ENCODE data around the gene DENND2D.

DENND2D gene, protein sequence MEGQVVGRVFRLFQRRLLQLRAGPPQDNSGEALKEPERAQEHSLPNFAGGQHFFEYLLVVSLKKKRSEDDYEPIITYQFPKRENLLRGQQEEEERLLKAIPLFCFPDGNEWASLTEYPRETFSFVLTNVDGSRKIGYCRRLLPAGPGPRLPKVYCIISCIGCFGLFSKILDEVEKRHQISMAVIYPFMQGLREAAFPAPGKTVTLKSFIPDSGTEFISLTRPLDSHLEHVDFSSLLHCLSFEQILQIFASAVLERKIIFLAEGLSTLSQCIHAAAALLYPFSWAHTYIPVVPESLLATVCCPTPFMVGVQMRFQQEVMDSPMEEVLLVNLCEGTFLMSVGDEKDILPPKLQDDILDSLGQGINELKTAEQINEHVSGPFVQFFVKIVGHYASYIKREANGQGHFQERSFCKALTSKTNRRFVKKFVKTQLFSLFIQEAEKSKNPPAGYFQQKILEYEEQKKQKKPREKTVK

DNA sequence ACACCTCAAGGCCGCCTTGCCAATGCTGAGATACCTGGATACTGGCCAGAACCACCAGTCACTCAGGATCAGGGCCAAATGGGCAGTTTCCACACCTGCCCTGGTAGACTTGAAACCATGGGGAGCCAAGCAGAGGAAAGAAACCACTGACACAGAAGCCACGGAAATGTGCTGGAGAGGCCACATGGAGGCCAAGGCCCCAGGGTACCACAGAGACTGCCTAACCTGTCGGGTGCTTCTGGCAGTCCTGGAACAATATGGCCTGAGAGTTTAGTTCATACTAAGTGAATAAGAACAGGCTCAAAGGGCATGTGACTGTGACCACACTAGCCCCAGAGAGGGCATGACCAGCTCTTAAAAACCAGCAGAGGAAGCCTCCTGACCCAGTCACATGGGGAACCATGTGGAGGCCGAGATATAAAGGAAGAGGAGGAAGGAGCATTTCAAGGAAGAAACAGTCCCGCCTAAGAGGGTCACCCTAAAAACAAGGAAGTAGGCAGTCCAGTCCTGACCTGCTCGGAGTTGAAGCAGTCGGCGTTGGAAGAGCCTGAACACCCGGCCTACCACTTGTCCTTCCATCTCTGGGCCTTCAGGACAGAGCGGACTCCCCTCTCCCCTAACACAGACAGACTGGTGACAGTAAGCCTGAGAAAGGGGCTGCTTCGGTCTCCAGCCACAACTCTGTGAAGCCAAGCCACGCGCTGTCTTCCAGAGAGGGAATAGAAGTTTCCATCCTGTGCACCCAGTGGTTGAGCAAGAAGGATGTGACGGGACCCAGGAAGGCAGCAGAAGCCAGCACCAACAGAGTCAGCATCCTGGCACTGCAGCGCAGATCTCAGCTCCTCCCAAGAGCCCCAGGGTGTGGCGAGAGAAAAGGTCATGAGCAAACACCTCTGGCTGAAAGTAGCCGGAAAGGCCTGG, at the start of gene DENND2D:
Gene DENND2D (minus strand): TSS at position 766 of the 921 bp plus-strand sequence. CDS start 187 bp downstream, at position 579.
- DNase-seq: no peak

DNA sequence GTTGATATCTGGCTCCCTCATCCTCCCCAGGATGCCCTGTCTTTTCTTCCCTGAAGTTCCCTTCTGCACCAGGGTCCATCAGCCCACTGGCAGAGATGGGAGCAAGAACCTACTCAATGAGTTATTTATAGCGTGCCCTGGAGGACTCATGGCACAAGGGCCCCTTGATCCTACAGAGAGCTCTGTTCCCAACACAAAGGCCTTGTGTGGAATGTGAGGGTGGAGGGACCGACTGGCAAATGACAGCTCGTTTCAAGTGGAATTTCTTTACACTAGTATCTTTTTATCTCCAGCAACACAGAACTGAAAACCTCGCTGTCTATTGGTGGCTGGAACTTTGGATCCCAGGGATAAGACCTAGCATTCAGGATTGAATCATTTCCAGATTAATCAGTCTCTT, 49.5 kb upstream of the DENND2D start:
- DNase-seq: no peak

DNA sequence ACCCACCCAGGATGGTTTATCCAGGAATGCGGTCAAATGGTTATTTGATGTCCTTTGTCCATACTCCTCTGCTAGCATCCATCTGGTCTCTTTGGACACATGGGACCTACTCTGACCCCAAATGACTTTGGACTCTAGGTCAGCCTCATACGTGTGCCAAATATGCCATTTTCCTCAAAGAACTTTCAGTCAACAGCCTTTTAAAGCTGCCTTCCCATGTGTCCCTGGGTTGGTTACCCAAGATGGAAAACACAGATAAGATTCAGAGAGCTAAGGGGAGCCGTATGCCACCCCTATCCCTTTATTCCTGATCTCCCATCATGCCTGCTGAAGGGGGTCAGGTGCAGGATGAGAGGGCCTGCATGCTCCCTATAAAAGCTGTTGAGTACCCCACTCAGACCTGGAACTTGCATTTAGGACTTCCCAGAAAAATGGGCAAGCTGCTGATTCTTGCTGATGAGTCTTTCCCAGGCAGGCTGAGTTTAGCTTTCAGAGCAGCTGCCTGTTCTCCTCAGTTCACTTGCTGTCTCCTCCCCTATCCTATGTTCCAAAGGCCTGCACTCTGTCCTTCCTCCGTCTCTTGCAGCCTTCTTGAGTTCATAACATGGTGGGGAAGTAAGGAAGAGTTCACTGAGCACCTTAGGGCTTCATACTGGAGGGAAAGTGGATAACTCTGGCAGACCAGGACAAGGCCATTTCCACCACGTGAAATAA, 46.8 kb upstream of the DENND2D start:
- no peak for DNase-seq

DNA sequence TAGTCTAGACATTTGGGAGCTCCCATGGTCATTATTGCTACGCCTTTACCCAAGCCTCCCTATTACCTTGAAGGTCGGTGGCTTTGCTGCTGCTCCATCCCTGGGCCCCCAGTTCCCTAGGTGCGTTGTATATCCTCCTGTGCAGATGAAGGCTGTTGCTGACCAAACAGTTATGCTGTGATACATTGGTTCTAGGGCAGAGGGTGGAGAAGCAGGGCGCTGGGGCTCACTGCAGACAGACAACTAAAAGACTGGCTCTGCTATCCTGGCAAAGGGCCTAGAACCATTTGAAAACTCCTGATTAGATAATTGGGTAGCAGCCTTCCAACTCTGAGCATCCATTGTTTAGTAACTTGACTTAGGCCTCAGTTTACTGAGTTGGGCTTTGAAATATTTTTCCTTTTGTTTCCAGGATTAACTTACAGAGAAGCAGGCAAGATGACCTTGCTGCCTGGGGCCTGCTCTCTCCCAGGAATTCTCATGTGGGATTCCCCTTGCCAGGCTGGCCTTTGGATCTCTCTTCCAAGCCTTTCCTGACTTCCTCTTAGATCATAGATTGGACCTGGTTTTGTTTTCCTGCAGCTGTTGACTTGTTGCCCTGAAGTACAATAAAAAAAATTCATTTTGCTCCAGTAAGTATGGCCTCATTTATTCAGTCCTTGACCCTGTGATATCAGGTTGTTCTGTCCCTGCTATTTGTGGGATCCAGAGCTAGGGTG, 42.5 kb upstream of the DENND2D start:
- DNase-seq: peak; percentile 87 to 88

DNA sequence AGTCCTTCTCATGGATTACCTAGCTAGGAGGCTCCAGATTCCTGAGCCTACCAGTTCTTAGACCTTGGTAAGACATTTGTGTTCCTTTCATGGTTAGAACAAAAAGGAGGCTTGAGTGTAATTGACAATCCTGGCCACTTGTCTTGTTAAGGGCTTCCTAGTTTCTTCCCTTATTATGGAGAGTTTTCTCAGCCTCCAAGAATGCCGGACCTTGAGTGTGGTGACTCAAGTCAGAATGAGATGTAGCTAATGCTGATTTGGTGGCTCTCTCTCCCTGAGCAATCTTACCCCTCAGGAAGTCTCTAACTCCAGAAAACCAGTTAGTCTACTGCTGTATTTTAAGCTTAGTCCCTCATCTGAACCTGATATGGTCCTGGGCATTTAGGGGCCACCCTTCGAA, 41.4 kb upstream of the DENND2D start:
- no peak for DNase-seq

DNA sequence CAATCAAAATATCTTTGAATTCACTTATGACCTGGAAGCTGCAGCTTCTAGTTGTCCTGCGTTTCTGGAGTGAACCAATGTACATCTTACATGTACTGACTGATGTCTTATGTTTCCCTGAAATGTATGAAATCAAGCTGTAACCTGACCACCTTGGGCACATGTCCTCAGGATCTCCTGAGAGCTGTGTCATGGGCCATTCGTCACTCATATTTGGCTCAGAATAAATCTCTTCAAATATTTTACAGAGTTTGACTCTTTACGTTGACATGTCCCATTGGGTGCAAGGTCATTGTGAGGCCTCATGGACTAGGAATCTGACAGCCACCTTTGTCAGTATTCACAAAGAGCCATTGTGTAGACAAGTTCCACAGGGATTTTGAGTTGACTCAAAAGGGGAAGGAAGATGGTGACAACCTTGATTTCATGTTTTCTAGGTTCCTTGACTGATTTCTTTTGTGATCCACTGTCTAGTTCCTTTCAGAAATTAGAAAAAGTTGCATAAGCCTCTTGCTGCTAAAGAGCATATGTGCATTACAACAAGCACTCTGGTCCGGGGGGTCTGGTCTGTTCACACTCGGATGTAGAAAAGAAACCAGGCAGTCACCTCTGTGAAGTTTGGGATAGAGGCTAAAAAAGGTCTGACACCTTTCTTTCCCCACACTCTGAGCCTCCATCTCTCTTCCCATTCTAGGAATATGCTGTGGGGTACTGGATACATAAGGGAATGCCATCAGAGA, 37.8 kb upstream of the DENND2D start:
- no peak for DNase-seq

DNA sequence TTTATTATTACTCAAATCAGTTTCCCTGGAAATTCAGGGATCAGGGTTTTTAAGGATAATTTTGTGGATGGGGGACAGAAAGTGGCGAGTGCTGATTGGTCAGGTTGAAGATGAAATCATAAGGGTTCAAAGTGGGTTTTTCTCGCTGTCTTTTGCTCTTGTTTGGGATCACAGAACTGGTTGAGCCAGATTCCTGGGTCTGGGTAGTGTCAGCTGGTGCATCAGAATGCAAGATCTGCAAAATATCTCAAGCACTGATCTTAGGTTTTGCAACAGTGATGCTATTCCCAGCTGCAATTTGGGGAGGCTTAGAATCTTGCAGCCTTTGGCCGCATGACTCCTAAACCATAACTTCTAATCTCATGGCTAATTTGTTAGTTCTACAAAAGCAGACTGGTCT, 36.4 kb upstream of the DENND2D start:
- no peak for DNase-seq

DNA sequence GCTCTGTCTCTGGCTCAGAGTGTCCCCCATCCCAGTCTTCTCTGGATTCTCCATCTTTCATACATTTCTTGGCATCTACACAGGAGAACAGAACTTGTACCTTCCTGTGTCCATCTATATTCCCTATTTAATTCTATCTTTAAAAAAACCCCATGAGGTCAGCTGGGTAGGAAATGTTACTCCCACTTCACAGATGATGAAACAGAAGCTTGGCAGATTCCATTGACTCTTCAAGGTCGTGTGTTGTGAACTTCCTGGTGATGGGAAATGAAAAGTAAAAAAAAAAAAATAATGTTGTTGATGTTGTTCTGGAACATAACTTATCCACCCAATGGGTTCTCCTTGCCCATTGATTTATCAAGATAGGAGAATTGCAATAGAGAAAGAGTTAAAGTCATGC, 35.9 kb upstream of the DENND2D start:
- no peak for DNase-seq

DNA sequence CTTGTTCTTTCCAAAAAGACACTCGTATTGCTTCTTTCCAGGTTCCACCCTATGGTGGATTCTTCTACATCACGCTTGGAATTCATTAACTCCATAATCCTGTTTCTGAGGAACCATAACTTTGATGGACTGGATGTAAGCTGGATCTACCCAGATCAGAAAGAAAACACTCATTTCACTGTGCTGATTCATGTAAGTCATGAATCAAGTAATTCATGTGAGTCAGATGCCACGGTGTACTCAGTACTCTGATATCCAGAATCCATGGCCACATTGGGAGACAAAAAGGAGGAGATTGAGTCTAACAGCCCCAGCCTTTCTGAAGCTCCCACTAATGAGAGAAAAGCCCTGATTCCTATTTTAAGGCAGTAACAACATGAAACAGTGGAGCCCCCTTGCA, 34.4 kb upstream of the DENND2D start:
- no peak for DNase-seq

DNA sequence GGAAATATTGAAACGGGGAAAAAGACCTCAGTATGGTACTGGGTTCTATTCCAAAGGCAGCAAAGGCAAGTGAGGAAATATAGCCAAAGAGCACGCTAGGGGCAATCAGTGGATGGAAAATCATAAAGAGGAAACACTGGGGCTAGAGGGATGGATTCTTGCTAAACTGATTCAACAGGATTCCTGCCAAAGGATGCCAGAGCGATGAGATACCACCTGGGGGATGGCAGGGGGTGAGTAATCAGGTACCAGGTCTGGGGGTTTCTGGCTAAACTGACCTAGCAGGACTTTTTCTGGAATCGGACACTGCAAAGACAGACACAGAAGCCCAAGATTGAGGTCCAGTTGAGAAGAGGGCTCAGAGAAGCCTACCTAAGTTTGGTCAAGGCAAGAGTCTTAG, 33.8 kb upstream of the DENND2D start:
- DNase-seq: no peak

DNA sequence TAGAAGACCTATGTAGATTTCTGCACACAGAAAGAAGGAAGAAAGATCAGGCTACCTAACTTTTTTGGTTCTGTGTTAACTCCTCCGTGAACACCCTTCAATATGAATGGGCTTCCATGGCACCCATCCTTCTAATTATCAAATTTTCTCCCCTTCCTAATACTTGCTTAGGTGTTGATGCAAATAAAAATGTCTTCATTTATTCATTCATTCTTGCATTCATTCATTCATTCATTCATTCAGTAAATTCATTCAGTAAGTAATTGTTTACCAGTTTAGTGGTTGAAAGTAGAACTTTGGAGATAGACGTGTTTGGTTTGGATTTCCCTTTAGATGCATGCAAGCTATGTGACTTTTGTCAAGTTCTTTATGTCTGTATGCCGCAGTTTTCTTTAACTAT, 31.7 kb upstream of the DENND2D start:
- DNase-seq: no peak

DNA sequence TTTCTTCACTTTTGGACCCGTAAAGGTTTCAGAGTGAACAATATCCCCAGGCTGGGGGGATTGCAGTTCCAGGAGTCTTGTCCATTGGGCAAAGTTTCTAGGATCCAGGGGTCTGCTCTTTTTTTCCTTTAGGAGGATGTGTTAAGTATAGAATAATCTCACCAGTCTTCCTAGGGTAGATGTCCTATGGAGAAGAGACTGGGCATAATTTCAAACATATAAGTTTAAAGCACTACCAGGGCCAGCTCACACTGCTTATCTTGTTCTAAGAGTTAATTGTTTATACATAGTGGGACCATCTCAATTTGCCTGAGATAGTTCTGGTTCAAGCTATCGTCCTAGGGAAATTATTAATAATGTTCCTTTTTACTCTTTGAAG, 28.3 kb upstream of the DENND2D start:
- DNase-seq: no peak

DNA sequence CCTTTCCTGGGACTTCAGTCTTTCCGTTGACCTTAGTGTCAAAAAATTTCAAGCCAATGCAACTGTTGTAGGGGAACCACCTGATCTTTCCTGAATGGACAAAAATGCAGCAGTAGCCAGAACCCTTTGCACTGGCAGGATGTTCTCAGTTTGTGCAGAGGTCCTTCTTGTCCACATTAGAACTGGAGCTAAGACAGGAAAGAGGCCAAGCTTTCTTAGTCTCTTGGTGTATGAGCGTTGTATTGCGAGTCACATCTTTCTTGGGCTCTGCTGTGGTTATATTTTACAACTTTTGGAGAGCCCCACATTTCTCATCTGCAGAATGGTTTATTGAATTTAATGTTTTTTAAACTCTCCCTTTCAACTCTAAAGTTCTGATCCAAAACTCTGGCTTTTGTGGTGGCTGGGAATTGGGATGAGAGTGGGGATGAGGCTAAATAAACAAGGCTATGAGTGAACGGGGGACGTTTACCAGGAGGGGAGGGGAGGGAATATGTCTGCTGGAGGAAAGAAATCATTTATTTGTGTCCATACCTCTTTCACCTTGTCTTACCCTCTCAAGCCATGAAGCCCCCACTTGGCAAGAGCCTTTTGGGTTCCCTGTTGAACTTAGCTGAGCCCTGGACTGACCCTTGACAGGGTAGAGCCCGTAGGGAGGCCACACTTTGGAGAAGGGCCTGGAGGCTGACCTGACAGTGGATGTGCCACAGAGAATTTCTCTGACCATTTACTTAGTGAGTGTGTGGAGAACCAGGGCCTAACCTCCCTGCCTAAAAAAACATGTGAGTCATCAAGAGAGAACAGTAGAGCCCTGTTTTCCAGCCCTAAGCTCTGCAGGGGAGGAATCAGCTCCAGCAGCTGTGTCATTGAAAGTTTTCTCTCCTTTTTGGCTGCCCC, 27.7 kb upstream of the DENND2D start:
- DNase-seq: no peak

DNA sequence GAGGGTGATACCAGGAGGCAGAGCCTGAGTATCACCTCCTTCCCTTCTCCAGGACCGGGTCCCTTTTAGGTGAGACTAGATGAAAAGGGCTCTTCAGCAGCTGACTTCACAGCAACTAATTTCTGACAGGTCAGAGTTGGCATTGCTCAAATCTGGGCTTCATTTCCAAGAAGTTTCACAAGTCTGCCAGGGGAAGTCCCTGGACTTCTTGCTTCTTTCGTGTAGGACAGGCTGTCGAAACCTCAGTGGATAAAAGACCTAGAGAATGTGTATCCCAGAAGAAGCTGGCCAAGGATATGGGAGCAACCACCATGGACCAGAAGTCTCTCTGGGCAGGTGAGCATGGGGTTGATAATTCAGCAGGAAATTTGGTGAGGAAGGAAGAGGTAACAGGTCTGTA, 27.0 kb upstream of the DENND2D start, which contains the start of gene CHI3L2:
Gene CHI3L2 (plus strand): TSS at position 280 of the 400 bp plus-strand sequence. CDS start 17 bp downstream, at position 297.
- no peak for DNase-seq

DNA sequence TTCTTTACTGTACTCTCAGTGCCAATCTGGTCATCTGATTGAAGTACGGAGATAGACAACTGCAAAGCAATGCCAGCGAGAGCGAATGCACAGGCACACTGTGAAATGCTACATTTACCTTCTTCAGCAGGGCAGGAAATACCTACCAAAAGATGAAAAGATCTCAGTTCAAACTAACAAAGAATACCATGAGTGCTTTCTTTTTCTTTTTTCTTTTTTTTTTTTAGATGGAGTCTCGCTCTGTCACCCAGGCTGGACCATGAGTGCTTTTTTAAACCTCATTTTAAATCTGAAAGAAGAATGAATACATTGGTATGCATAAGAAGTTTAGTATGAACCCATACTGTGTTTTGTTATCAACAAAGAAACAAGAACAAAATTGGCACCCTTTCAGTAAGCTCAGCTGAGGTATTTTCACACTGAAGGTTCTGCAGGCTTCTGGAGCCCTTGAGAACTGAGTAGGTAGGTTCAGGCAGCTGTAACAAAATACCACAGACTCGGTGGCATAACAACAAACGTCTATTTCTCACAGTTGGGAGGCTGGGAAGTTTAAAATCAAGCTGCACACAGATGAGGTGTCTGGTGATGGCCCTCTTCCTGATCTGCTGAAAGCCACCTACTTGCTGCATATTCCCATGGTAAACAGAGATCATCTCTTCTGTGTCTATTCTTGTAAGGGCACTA, 25.4 kb upstream of the DENND2D start:
- DNase-seq: no peak

DNA sequence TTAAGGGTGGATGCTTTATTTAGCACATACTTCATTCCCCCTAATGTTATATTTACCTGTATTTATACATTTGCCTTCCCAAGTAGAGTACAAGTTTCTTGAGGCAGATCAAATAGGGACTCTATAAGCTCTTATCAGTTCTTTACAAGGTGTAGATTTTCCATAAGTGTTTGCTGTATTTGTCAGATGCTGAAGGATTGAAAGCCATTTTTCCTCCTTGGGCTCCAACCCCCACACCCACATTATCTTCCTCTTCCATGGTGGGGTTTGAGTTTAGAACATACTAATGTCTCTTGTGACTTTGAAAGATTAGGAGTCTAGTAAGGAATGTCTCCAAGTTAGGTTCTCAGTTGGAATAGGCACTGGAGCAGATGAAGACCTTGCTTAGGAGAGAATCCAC, 24.6 kb upstream of the DENND2D start:
- no peak for DNase-seq

DNA sequence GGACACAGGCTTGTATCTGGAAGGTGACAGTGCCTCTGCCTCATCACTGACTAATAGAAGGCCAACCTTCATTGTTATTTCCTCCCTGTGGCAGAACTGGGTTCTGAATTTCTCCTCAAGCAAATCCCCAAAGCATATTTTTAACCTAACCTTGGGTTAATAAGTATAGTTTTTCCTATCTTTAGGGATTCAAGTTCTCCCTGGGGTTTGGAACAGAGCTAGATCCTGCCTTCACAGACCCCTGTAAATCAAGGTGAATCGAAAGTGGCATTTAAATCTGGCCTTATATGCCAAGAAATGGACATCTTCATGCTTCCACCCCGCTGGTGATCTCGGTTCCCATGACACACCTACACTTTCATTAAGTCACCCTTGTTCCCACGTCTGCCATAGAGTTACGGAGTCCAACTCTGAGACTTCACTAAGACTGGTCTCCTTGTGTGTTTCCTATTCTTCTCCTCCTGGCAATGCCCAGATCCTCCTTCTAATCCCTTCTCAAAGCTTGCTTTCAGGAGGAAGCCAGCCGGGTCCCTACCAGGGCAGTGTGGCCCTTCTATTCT, 22.8 kb upstream of the DENND2D start:
- DNase-seq: no peak

DNA sequence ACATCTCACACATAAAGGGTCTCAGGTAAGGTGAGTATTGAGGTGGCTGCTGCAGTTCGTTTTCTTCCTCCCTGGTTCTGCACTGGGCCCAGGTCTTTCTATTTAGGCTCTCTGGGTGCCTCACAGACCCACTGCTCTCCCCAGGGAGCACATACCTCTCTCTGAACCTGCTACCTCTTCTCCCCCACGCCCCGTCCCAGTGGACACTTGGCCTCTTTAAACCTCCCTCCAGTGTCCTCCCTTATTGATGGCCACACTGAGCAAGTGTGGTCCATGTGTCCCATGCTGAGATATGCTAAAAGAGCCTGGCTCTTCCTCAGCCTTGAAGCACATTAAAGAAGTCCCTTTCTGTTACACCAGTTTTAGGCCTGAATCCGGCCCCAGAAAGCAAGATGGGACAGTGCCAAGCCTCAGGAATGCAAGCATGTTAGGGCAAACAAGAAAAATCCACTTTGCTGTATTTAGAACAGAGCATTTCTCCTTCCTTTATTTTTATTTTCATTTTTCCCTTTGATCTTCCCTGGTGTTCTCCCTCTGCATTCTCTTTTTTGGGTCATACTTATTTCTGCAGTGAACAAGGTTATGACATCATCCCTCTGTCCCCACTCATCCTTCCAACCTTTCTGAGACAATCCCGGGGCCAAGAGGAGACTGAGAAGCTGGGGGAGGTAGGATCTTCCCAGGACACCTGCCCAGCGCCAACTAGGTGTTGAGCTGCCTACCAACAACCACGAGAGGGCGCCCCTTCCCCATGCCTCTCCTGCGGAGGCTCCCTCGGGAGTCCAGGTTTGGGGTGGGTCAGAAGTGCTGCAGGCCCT, 22.1 kb upstream of the DENND2D start:
- DNase-seq: peak; percentile 66 to 91
